ENCODE results near the gene GPC1. TPM values are rescaled to one million over a fixed set of nuclear protein-coding genes. Genes with fewer than 3 reads are reported as not detected.

GPC1 gene
- total and polyA plus RNA-seq, 2 donors (not counting 1 experiment from before 2014, with no cell fraction given) = 147 to 218 TPM

GRCh38 chr2:240401781-240402551, 33.5 kb upstream of the GPC1 start:
- Histone ChIP-seq H3K27ac (ENCODE audit: insufficient read depth, low read length) (no peak overlapping the region), H3K4me3 (replicated peaks in 1 of 4; ENCODE audit: control extremely low read depth in 1 of 4, insufficient read depth in 1 of 4, low read depth in 3 of 4, low read length in 4 of 4) (no peak overlapping the region), H3K27me3 (ENCODE audit: control insufficient read depth, insufficient read depth, low read length) (no peaks in the 10 kb centered on the region), H3K4me1 (ENCODE audit: control insufficient read depth, extremely low read depth, insufficient read depth, low read length) (no peaks in the 10 kb centered on the region), H4K20me1 (ENCODE audit: control insufficient read depth, extremely low read depth, insufficient read depth, low read length) (no peaks in the 10 kb centered on the region), H2AFZ (ENCODE audit: low read length) (no peak overlapping the region), H3K9me3 (ENCODE audit: control insufficient read depth, insufficient read depth, low read depth, low read length) (no peaks in the 10 kb centered on the region), H3K4me2 (ENCODE audit: extremely low read depth, insufficient read depth, low read length) (no peak overlapping the region), H3K79me2 (ENCODE audit: control insufficient read depth, insufficient read depth, low read length) (no peaks in the 10 kb centered on the region), H3K36me3 (ENCODE audit: control insufficient read depth, insufficient read depth, low read length) (no peaks in the 10 kb centered on the region), H3K9ac (ENCODE audit: insufficient read depth, low read length) (no peak overlapping the region)
- no peak for DNase-seq (ENCODE audit: low read depth in 2 of 2)
- TF ChIP-seq CTCF (conservative IDR thresholded peaks at IDR 0.05 in 1 of 2, IDR thresholded peaks at IDR 0.05 in 1 of 2; ENCODE audit: low read depth in 1 of 2, low read length in 2 of 2) (no peak), EZH2 (IDR thresholded peaks at IDR 0.05; ENCODE audit: low read length, missing control alignments) (no peak)

DNA sequence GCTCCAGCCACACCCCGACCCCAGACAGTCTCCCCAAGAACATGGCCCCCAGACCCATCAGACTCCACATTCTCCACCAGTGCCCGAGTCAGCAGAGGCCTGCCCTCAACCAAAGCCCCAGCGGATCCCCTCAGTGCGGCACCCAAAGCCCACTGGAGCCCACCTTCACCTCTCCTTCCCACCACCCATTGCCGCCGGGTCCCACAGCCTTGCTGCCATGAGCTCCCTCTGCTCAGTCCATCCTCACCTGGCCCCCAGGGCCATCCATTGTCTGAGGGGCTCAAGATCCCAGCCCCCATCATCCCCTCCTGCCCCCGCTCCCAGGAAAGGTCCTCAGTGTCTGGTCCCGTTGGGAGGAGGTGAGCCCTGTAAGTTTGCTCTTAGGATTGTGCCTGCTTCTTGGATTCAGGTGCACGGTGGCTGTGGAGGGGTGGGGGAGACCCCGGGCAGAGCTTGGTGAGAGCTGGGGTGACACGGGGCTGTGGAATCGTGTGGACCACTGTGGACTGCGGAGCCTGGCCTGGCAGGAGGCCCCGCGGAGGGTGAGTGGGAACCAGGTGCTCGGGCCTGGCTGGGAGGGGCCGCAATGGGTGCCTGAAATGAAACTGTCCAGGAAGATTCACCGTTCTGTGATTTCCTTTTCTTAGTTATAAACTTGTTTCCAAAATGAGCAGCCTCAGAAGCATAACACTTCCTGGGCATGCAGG, 32.7 kb upstream of the GPC1 start:
- H4K20me1 ChIP-seq (ENCODE audit: control insufficient read depth, extremely low read depth, insufficient read depth, low read length) = no peaks in the 10 kb centered on the region
- H3K4me3 ChIP-seq (replicated peaks in 1 of 4; ENCODE audit: control extremely low read depth in 1 of 4, insufficient read depth in 1 of 4, low read depth in 3 of 4, low read length in 4 of 4) = no peak overlapping the region
- no peak for DNase-seq (ENCODE audit: low read depth in 2 of 2)
- no peaks in the 10 kb centered on the region for H3K79me2 ChIP-seq (ENCODE audit: control insufficient read depth, insufficient read depth, low read length)
- no peak overlapping the region for H3K27ac ChIP-seq (ENCODE audit: insufficient read depth, low read length)
- no peaks in the 10 kb centered on the region for H3K4me1 ChIP-seq (ENCODE audit: control insufficient read depth, extremely low read depth, insufficient read depth, low read length)
- no peak overlapping the region for H2AFZ ChIP-seq (ENCODE audit: low read length)
- TF ChIP-seq EZH2 (IDR thresholded peaks at IDR 0.05; ENCODE audit: low read length, missing control alignments) (no peak), CTCF (conservative IDR thresholded peaks at IDR 0.05 in 1 of 2, IDR thresholded peaks at IDR 0.05 in 1 of 2; ENCODE audit: low read depth in 1 of 2, low read length in 2 of 2) (no peak)
- H3K9ac ChIP-seq (ENCODE audit: insufficient read depth, low read length) = no peak overlapping the region
- H3K36me3 ChIP-seq (ENCODE audit: control insufficient read depth, insufficient read depth, low read length) = no peaks in the 10 kb centered on the region
- H3K27me3 ChIP-seq (ENCODE audit: control insufficient read depth, insufficient read depth, low read length) = no peaks in the 10 kb centered on the region
- no peaks in the 10 kb centered on the region for H3K9me3 ChIP-seq (ENCODE audit: control insufficient read depth, insufficient read depth, low read depth, low read length)
- no peak overlapping the region for H3K4me2 ChIP-seq (ENCODE audit: extremely low read depth, insufficient read depth, low read length)

DNA sequence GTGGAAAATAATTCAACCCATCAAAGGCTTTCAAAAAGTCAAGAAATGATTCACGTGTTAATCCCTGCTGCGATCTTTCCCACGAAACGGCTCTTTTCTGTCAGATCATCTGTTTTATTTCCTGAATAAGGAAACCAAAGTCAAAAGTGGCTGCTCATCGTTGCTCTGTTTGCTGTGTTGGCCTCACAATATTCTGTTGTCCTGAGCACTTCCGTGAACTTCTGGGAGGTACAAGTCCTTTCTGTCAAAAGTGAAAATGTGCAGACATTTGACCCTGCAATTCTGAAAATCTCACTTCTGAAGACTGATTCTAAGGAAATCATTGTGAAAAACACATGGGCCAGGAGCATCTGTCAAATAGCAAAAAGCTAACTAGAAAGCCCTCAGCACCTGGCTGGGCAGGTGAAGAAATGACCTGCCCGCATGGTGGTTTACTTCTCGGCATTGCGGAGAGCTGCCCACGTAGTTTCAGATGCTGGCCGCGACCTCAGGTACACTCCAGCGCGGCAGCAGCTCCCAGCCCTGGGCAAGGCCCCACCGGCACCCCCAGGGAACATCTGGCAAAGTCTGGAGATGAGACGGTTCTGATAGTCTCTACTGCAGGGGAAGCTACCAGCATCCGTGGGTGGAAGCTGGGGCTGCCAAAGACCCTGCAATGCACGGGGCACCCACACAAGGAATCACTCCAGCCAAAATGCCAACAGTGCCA, 31.9 kb upstream of the GPC1 start:
- no peak for DNase-seq (ENCODE audit: low read depth in 2 of 2)
- Histone ChIP-seq H3K27ac (ENCODE audit: insufficient read depth, low read length) (no peak overlapping the region), H3K4me3 (replicated peaks in 1 of 4; ENCODE audit: control extremely low read depth in 1 of 4, insufficient read depth in 1 of 4, low read depth in 3 of 4, low read length in 4 of 4) (no peak overlapping the region), H4K20me1 (ENCODE audit: control insufficient read depth, extremely low read depth, insufficient read depth, low read length) (no peaks in the 10 kb centered on the region), H2AFZ (ENCODE audit: low read length) (no peak overlapping the region), H3K36me3 (ENCODE audit: control insufficient read depth, insufficient read depth, low read length) (no peaks in the 10 kb centered on the region), H3K27me3 (ENCODE audit: control insufficient read depth, insufficient read depth, low read length) (no peaks in the 10 kb centered on the region), H3K79me2 (ENCODE audit: control insufficient read depth, insufficient read depth, low read length) (no peaks in the 10 kb centered on the region), H3K9ac (ENCODE audit: insufficient read depth, low read length) (no peak overlapping the region), H3K4me1 (ENCODE audit: control insufficient read depth, extremely low read depth, insufficient read depth, low read length) (no peaks in the 10 kb centered on the region), H3K9me3 (ENCODE audit: control insufficient read depth, insufficient read depth, low read depth, low read length) (no peaks in the 10 kb centered on the region), H3K4me2 (ENCODE audit: extremely low read depth, insufficient read depth, low read length) (no peak overlapping the region)
- TF ChIP-seq EZH2 (IDR thresholded peaks at IDR 0.05; ENCODE audit: low read length, missing control alignments) = no peak
- no peak for TF ChIP-seq CTCF (conservative IDR thresholded peaks at IDR 0.05 in 1 of 2, IDR thresholded peaks at IDR 0.05 in 1 of 2; ENCODE audit: low read depth in 1 of 2, low read length in 2 of 2)

All from fibroblast of lung (primary cell).